HG03139 (cell line): ENCODE measurements around the gene SLC8A3.

ENCODE experiments used
- ATAC-seq: cut with Tn5 transposase; IDR thresholded peaks from one replicate; pipeline ENCODE4 v1.9.1; 2021; ENCODE audit not compliant: unreplicated experiment

SLC8A3 gene

GRCh38 chr14:70002589-70003346, 186.0 kb downstream of the SLC8A3 start:
- ATAC-seq = no peak

DNA sequence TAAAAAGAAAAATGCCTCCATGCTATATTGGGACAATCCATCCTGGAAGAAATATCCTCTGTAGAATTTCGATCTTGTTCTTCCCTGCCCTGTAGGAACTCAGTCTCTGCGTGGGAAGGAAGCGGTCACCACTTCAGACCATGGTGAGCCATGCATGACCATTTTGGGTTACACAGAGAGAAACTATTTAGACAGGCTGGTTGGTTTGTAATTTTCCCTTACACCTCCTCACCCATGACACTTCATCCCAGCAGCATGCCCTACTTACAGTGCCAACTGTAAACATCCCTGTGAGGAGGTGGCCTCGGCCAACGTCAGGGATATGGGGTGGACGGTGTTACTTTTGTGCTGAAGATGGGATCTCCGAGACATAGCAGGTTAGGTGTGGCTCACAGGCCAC, 188.2 kb downstream of the SLC8A3 start:
- ATAC-seq = no peak

GRCh38 chr14:69999261-69999674, 189.5 kb downstream of the SLC8A3 start:
- no peak for ATAC-seq

DNA sequence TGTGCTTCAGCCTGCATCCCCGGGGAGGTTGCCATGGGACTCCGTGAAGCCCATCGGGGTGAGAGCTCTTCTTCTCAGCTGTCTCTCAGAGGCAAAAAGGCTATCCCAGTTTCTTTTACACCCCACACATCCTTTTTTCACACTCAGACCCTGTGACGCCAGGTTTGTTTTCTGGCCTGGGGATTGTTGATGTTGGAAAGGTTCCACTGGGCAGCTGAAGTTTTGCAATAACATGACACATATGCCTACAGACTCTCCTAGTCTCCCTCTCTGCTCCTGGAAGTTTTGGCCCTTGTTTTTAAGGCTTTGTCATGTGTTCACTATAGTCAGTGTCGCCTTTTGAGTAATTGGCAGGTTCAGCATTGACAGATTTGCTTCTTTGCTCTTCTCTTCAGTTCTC, 190.9 kb downstream of the SLC8A3 start:
- ATAC-seq = no peak

- no peak for ATAC-seq
These were observed 192.5 kb downstream of the SLC8A3 start for GRCh38 chr14:69996216-69996615.
